ENCODE results near the gene ATP6AP1.

The ATP6AP1 gene

DNA sequence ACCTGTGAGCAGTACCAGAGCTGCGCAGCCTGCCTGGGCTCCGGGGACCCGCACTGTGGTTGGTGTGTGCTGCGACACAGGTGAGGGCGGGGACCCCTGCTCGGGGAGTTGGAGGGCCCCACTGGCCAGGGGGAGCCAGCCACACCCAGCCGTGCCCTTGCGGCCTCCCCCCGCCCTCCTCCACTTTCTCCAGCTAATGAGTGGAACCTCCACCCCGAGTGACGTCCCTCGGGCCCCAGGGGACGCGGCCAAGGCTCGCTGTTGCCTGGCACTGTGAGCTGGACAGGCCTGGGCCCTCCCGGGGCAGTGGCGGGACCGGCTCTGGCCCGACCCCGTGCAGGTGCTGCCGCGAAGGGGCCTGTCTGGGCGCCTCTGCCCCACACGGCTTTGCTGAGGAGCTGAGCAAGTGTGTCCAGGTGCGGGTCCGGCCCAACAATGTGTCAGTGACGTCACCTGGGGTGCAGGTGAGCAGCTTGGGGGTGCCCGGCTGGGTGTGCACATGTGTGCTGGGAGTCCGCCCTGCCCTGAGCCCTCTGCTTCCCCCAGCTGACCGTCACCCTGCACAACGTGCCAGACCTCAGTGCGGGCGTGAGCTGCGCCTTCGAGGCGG lies 35.2 kb downstream of the ATP6AP1 start:
- no peak for TF ChIP-seq ZNF426 (tag by site-specific recombination; IDR thresholded peaks at IDR 0.05)
- TF ChIP-seq ZEB2 (tag by site-specific recombination; IDR thresholded peaks at IDR 0.05), result no peak
- no peak for TF ChIP-seq ZNF266 (tag by site-specific recombination; IDR thresholded peaks at IDR 0.05; ENCODE audit: low read depth)
- TF ChIP-seq ZFP3 (tag by site-specific recombination; IDR thresholded peaks at IDR 0.05; ENCODE audit: low read depth), result no peak
- no peak for TF ChIP-seq IKZF3 (tag by site-specific recombination; IDR thresholded peaks at IDR 0.05)
- H3K36me3 ChIP-seq (ENCODE audit: control insufficient read depth in 2 of 2, insufficient read depth in 1 of 2, low read length in 2 of 2), result peaks cover 0 to 83% of the 10 kb centered on the region in 2 experiments; a peak in 1 of 3 replicates
- H3K4me1 ChIP-seq (ENCODE audit: control insufficient read depth, insufficient read depth, low read length), result no peaks in the 10 kb centered on the region
- H3K9me3 ChIP-seq (ENCODE audit: control insufficient read depth, insufficient read depth, low read depth, low read length), result no peaks in the 10 kb centered on the region
- ChIA-PET POLR2A (interaction anchor here (1.1 kb wide), 1 partner anchor 18 kb away, joined by 3 read pairs; no protein-coding TSS in a partner anchor), CTCF (no interaction called here)
- H3K27ac ChIP-seq (ENCODE audit: extremely low read depth, low read depth, low read length), result no peak overlapping the region
- H3K4me3 ChIP-seq (ENCODE audit: low read depth, low read length), result no peak overlapping the region

DNA sequence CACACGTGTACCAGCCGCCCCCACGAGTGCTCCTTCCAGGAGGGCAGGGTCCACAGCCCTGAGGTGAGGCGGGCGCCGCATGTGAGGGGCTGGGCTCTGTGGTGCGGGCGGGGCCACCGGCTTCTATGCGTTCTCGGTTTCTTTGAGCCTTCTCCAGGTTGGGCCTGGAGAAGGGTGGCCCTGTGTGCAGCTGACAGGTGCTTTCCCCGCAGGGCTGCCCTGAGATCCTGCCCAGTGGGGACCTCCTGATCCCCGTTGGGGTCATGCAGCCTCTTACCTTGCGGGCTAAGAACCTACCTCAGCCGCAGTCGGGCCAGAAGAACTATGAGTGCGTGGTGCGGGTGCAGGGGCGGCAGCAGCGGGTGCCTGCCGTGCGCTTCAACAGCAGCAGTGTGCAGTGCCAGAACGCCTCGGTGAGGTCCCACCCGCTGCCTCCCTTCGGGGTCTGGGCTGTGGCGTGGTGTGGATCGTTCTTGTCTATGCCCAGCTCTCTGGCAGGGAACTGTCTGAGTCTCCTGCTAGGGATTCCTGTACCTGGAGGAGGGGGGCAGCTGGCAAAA lies 36.4 kb downstream of the ATP6AP1 start:
- H3K4me1 ChIP-seq (ENCODE audit: control insufficient read depth, insufficient read depth, low read length), result no peaks in the 10 kb centered on the region
- no peak overlapping the region for H3K27ac ChIP-seq (ENCODE audit: extremely low read depth, low read depth, low read length)
- ChIA-PET CTCF (interaction anchor here (0.6 kb wide), 1 partner anchor 11 kb away, joined by 3 read pairs; no protein-coding TSS in a partner anchor), POLR2A (no interaction called here)
- H3K9me3 ChIP-seq (ENCODE audit: control insufficient read depth, insufficient read depth, low read depth, low read length), result no peaks in the 10 kb centered on the region
- H3K36me3 ChIP-seq (ENCODE audit: control insufficient read depth in 2 of 2, insufficient read depth in 1 of 2, low read length in 2 of 2), result peaks cover 0 to 95% of the 10 kb centered on the region in 2 experiments; a peak in 1 of 3 replicates
- TF ChIP-seq ZNF600 (tag by site-specific recombination; IDR thresholded peaks at IDR 0.05), result 0 out of 2 replicates have a peak, but pooled peaks have one; percentile 36
- TF ChIP-seq, protein P1, sequence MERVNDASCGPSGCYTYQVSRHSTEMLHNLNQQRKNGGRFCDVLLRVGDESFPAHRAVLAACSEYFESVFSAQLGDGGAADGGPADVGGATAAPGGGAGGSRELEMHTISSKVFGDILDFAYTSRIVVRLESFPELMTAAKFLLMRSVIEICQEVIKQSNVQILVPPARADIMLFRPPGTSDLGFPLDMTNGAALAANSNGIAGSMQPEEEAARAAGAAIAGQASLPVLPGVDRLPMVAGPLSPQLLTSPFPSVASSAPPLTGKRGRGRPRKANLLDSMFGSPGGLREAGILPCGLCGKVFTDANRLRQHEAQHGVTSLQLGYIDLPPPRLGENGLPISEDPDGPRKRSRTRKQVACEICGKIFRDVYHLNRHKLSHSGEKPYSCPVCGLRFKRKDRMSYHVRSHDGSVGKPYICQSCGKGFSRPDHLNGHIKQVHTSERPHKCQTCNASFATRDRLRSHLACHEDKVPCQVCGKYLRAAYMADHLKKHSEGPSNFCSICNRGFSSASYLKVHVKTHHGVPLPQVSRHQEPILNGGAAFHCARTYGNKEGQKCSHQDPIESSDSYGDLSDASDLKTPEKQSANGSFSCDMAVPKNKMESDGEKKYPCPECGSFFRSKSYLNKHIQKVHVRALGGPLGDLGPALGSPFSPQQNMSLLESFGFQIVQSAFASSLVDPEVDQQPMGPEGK (tag by site-specific recombination; IDR thresholded peaks at IDR 0.05), result no peak
- H3K4me3 ChIP-seq (ENCODE audit: low read depth, low read length), result no peak overlapping the region

GRCh38 chrX:154465601-154466000 lies 37.1 kb downstream of the ATP6AP1 start:
- TF ChIP-seq HOXD13 (CRISPR knock-in tag; IDR thresholded peaks at IDR 0.05; ENCODE audit: borderline replicate concordance) (no peak), TRIM28 (IDR thresholded peaks at IDR 0.05; ENCODE audit: borderline replicate concordance, low read length) (no peak), MZF1 (tag by site-specific recombination; IDR thresholded peaks at IDR 0.05; ENCODE audit: borderline replicate concordance) (no peak), ZBTB7A (tag by site-specific recombination; IDR thresholded peaks at IDR 0.05; ENCODE audit: low read depth) (no peak), ZNF292 (tag by site-specific recombination; IDR thresholded peaks at IDR 0.05; ENCODE audit: borderline replicate concordance, low read depth) (no peak), ZNF600 (tag by site-specific recombination; IDR thresholded peaks at IDR 0.05) (no peak), GLI2 (tag by site-specific recombination; IDR thresholded peaks at IDR 0.05; ENCODE audit: borderline replicate concordance, low read depth) (no peak), ZNF777 (tag by site-specific recombination; IDR thresholded peaks at IDR 0.05; ENCODE audit: borderline replicate concordance) (no peak), ZNF202 (tag by site-specific recombination; IDR thresholded peaks at IDR 0.05; ENCODE audit: borderline replicate concordance) (no peak), ZSCAN23 (tag by site-specific recombination; IDR thresholded peaks at IDR 0.05) (no peak), ZNF23 (tag by site-specific recombination; IDR thresholded peaks at IDR 0.05; ENCODE audit: borderline replicate concordance) (no peak), ZNF664 (tag by site-specific recombination; IDR thresholded peaks at IDR 0.05) (no peak), YY1 (tag by site-specific recombination; IDR thresholded peaks at IDR 0.05) (no peak), ZNF146 (tag by site-specific recombination; IDR thresholded peaks at IDR 0.05) (no peak), ZNF555 (tag by site-specific recombination; conservative IDR thresholded peaks at IDR 0.05) (no peak), ZNF362 (tag by site-specific recombination; IDR thresholded peaks at IDR 0.05) (no peak), ZNF529 (tag by site-specific recombination; IDR thresholded peaks at IDR 0.05; ENCODE audit: insufficient replicate concordance) (no peak), REPIN1 (tag by site-specific recombination; IDR thresholded peaks at IDR 0.05; ENCODE audit: low read depth) (no peak), ZNF677 (tag by site-specific recombination; IDR thresholded peaks at IDR 0.05) (no peak)
- TF ChIP-seq, protein P2, sequence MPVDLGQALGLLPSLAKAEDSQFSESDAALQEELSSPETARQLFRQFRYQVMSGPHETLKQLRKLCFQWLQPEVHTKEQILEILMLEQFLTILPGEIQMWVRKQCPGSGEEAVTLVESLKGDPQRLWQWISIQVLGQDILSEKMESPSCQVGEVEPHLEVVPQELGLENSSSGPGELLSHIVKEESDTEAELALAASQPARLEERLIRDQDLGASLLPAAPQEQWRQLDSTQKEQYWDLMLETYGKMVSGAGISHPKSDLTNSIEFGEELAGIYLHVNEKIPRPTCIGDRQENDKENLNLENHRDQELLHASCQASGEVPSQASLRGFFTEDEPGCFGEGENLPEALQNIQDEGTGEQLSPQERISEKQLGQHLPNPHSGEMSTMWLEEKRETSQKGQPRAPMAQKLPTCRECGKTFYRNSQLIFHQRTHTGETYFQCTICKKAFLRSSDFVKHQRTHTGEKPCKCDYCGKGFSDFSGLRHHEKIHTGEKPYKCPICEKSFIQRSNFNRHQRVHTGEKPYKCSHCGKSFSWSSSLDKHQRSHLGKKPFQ (tag by site-specific recombination; IDR thresholded peaks at IDR 0.05), result no peak

More at GRCh38 chrX:154465601-154466000, 37.1 kb downstream of the ATP6AP1 start:
- Histone ChIP-seq H3K27ac (ENCODE audit: extremely low read depth, low read depth, low read length) (no peak overlapping the region), H3K36me3 (ENCODE audit: control insufficient read depth in 2 of 2, insufficient read depth in 1 of 2, low read length in 2 of 2) (peaks cover 0 to 97% of the 10 kb centered on the region in 2 experiments; a peak in 1 of 3 replicates), H3K9me3 (ENCODE audit: control insufficient read depth, insufficient read depth, low read depth, low read length) (no peaks in the 10 kb centered on the region), H3K4me1 (ENCODE audit: control insufficient read depth, insufficient read depth, low read length) (no peaks in the 10 kb centered on the region), H3K4me3 (ENCODE audit: low read depth, low read length) (no peak overlapping the region)
- CTCF ChIA-PET, result interaction anchor here (0.6 kb wide), 1 partner anchor 10 kb away, joined by 3 read pairs; no protein-coding TSS in a partner anchor
- POLR2A ChIA-PET, result interaction anchor here (0.9 kb wide), 1 partner anchor 13 kb away, joined by 4 read pairs; no protein-coding TSS in a partner anchor
